ENCODE data around the gene FAM222A. TPM values are rescaled to one million over a fixed set of nuclear protein-coding genes. Genes with fewer than 3 reads are reported as not detected.

Gene FAM222A
- total RNA-seq, 1 experiment from 2014 or later: 12.8 TPM

DNA sequence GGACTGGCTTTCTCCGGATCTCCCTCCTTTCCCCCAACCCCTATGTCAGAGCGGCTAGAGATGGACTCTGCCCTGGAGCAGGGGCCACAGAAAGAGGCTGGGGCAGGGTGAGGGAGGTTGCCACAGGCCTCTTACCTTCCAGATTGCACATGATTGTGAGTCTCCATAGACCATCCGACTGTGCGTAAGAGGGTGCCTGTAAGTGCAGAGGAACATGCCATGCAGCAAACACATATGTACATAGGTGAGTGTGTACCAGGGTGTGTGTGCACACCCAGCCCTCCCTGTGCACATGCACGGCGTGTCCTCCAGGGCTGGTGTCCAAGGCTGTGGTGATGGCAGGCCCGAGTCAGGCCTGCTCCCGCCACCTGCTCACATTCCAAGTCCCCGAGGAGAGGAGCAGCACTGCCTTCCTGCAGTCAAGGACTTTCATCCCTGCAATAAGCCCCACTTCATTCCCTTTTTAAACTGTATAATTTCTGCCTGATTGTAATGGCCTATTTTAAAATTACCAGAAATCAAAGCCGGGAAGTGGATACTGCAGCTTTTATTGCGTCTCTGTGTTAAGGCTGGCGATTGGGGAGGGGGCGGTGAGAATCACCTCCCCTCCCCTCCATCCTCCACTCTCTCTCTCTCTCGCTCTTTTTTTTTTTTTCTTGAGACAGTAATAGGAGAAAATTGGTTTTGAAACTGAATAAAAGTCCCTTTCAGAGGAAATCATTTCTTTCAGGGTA, 28.5 kb downstream of the FAM222A start:
- in situ Hi-C loops (cut with HindIII; ENCODE audit: low pct_unique_long_range_greater_than_20kb, low sequenced_read_pairs): no loop called here
- ATAC-seq: no peak
- H3K27me3 ChIP-seq (ENCODE audit: control insufficient read depth, insufficient read depth, low read length): no peaks in the 10 kb centered on the region
- no peak overlapping the region for H3K27ac ChIP-seq (ENCODE audit: low read length)
- CTCF ChIA-PET: interaction anchor here (0.6 kb wide), 1 partner anchor 159 kb away, joined by 8 read pairs; no protein-coding TSS in a partner anchor
- H3K9me3 ChIP-seq (ENCODE audit: control insufficient read depth, insufficient read depth, low read depth, low read length): no peaks in the 10 kb centered on the region
- intact Hi-C loops (cut with micrococcal nuclease; ENCODE audit: unreplicated experiment): no loop called here
- no peak overlapping the region for H3K4me3 ChIP-seq (ENCODE audit: low read depth in 2 of 2, low read length in 2 of 2)
- POLR2A ChIA-PET: no interaction called here
- no TSS peak for BruUV-seq (replicated peaks)
- H3K36me3 ChIP-seq (ENCODE audit: control insufficient read depth, insufficient read depth, low read length): no peaks in the 10 kb centered on the region
- H3K4me1 ChIP-seq (ENCODE audit: control insufficient read depth, insufficient read depth, low read length): no peaks in the 10 kb centered on the region
- TF ChIP-seq SIN3A (IDR thresholded peaks at IDR 0.05; ENCODE audit: borderline replicate concordance, insufficient read depth, low read depth, low read length) (no peak), POLR2AphosphoS5 (IDR thresholded peaks at IDR 0.05; ENCODE audit: low read depth, low read length) (no peak), TCF7L2 (IDR thresholded peaks at IDR 0.05; ENCODE audit: low read depth, low read length) (no peak)
- TF ChIP-seq, protein P1, sequence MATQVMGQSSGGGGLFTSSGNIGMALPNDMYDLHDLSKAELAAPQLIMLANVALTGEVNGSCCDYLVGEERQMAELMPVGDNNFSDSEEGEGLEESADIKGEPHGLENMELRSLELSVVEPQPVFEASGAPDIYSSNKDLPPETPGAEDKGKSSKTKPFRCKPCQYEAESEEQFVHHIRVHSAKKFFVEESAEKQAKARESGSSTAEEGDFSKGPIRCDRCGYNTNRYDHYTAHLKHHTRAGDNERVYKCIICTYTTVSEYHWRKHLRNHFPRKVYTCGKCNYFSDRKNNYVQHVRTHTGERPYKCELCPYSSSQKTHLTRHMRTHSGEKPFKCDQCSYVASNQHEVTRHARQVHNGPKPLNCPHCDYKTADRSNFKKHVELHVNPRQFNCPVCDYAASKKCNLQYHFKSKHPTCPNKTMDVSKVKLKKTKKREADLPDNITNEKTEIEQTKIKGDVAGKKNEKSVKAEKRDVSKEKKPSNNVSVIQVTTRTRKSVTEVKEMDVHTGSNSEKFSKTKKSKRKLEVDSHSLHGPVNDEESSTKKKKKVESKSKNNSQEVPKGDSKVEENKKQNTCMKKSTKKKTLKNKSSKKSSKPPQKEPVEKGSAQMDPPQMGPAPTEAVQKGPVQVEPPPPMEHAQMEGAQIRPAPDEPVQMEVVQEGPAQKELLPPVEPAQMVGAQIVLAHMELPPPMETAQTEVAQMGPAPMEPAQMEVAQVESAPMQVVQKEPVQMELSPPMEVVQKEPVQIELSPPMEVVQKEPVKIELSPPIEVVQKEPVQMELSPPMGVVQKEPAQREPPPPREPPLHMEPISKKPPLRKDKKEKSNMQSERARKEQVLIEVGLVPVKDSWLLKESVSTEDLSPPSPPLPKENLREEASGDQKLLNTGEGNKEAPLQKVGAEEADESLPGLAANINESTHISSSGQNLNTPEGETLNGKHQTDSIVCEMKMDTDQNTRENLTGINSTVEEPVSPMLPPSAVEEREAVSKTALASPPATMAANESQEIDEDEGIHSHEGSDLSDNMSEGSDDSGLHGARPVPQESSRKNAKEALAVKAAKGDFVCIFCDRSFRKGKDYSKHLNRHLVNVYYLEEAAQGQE (IDR thresholded peaks at IDR 0.05; ENCODE audit: insufficient read depth in 1 of 2, low read depth in 2 of 2, low read length in 1 of 2): no peak
- TF ChIP-seq, protein P2, sequence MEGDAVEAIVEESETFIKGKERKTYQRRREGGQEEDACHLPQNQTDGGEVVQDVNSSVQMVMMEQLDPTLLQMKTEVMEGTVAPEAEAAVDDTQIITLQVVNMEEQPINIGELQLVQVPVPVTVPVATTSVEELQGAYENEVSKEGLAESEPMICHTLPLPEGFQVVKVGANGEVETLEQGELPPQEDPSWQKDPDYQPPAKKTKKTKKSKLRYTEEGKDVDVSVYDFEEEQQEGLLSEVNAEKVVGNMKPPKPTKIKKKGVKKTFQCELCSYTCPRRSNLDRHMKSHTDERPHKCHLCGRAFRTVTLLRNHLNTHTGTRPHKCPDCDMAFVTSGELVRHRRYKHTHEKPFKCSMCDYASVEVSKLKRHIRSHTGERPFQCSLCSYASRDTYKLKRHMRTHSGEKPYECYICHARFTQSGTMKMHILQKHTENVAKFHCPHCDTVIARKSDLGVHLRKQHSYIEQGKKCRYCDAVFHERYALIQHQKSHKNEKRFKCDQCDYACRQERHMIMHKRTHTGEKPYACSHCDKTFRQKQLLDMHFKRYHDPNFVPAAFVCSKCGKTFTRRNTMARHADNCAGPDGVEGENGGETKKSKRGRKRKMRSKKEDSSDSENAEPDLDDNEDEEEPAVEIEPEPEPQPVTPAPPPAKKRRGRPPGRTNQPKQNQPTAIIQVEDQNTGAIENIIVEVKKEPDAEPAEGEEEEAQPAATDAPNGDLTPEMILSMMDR (IDR thresholded peaks at IDR 0.05): no peak
- no peak for DNase-seq (ENCODE audit: low read depth, low spot score)

DNA sequence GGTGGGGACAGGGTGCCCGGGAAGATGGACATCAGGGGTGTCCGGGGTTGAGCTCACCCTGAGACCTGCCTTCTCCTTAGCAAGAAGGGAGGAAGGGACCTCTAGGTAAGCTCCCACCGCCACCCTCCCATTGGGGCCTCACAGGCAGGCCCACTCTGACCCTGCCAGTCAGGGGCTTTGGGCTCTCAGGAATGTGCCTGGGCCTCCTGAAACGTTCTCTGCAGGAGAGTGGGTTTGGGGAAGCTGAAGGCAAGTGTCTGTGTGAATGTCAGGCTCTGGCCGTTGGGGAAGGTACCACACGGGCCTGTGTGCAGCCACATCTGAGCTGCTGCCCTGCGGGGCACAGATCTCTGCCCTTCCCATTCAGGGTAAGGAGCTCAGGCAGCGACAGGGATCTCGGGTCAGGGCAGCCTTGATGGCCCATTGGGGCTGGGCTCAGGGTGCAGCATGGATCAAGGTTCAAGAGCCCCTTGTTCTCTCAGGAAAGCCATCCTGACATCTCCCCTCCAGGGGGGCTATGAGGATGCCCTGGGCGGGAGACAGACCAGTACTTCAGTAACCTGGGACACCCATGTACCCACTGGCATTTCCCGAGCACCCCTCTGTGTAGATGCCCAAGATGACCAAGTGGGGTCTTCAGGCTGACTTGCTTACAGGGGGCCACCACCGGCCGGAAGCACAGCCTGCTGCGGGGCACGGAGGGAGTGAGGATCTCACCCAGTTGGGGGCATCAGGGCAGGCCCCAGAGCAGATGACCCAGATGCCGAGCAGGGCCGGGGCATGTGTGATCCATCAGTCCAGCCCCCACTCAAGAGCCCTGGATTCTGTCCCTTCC, 29.7 kb downstream of the FAM222A start:
- BruUV-seq (replicated peaks): no TSS peak
- H3K9me3 ChIP-seq (ENCODE audit: control insufficient read depth, insufficient read depth, low read depth, low read length): no peaks in the 10 kb centered on the region
- H3K27ac ChIP-seq (ENCODE audit: low read length): no peak overlapping the region
- no peaks in the 10 kb centered on the region for H3K27me3 ChIP-seq (ENCODE audit: control insufficient read depth, insufficient read depth, low read length)
- no peak for DNase-seq (ENCODE audit: low read depth, low spot score)
- ChIA-PET POLR2A (no interaction called here), CTCF (no interaction called here)
- TF ChIP-seq POLR2AphosphoS5 (IDR thresholded peaks at IDR 0.05; ENCODE audit: low read depth, low read length): no peak
- no peak for TF ChIP-seq TCF7L2 (IDR thresholded peaks at IDR 0.05; ENCODE audit: low read depth, low read length)
- TF ChIP-seq SIN3A (IDR thresholded peaks at IDR 0.05; ENCODE audit: borderline replicate concordance, insufficient read depth, low read depth, low read length): no peak
- TF ChIP-seq, protein P1 (IDR thresholded peaks at IDR 0.05; ENCODE audit: insufficient read depth in 1 of 2, low read depth in 2 of 2, low read length in 1 of 2): no peak
- TF ChIP-seq, protein P2 (IDR thresholded peaks at IDR 0.05): no peak
- no peaks in the 10 kb centered on the region for H3K4me1 ChIP-seq (ENCODE audit: control insufficient read depth, insufficient read depth, low read length)
- intact Hi-C loops (cut with micrococcal nuclease; ENCODE audit: unreplicated experiment): no loop called here
- no peak for ATAC-seq
- H3K4me3 ChIP-seq (ENCODE audit: low read depth in 2 of 2, low read length in 2 of 2): no peak overlapping the region
- in situ Hi-C loops (cut with HindIII; ENCODE audit: low pct_unique_long_range_greater_than_20kb, low sequenced_read_pairs): no loop called here
- H3K36me3 ChIP-seq (ENCODE audit: control insufficient read depth, insufficient read depth, low read length): no peaks in the 10 kb centered on the region
